Measurements from ENCODE around the gene CDC14A.

The CDC14A gene

DNA sequence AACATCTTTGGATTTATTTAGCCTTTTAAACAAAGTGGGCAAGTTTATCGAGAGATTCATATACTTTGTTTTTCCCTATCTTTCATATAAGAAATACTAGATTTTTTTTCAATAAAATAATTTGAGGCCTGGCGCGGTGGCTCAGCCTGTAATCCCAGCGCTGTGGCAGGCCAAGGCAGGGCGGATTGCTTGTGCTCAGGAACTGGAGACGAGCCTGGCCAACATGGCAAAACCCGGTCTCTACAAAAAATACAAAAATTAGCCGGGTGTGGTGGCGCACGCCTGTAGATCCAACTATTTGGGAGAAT lies 1.6 kb upstream of the CDC14A start:
- DNase-seq (ENCODE audit: low read depth) = peak; percentile 2
- H3K4me3 ChIP-seq (ENCODE audit: low read length) = peak overlapping the region; percentile 94

DNA sequence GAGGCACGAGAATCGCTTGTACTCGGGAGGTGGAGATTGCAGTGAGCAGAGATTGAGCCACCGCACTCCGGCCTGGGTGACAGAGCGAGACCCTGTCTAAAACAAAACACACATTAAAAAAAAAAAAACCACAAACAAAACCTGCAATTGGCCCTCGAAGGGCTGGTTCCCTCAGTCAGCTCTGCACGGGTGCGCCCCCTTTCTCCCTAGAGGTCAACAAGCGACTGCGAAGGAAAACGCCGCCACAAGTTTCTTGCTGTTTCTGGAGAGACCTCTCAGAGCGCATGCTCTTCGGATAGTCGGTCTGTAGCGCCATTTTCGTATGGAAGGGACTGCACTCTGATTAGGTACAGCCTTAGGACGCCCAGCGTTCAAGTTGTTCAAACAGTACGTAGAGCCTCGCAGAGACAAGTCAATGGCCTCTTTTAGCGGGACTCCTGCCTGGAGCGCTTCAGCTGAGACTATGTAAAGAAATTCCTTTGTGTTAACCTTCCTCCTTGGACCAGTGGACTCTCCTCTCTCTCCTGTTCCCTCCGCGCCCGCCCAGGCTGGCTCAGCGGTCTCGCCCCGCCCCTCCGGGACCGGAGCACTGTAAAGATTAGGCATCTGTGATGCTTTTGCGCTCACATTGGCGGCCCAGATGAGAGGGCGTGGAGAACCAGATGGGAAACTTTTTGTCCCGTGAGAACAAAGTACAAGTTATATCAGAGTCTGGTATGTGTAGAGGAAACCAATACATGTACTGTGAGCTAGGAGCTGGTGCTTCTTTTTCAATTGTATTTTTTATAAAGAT lies 1.0 kb upstream of the CDC14A start:
- H3K9me3 ChIP-seq (ENCODE audit: control insufficient read depth, low read length) = no peaks in the 10 kb centered on the region
- H3K9ac ChIP-seq (ENCODE audit: low read length) = peak overlapping the region; percentile 83
- H3K27me3 ChIP-seq (replicated peaks; ENCODE audit: control insufficient read depth, insufficient read depth, low read length) = no peaks in the 10 kb centered on the region
- H3K4me3 ChIP-seq (ENCODE audit: low read length) = peak overlapping the region; percentile 94
- peak; percentile 95 for DNase-seq (ENCODE audit: low read depth)
- no peaks in the 10 kb centered on the region for H3K36me3 ChIP-seq (ENCODE audit: control insufficient read depth, insufficient read depth, low read length, severe bottlenecking)
- H3K4me1 ChIP-seq (ENCODE audit: control insufficient read depth, insufficient read depth, low read length) = peaks cover 14% of the 10 kb centered on the region

More for the DNA sequence above, 1.6 kb upstream of the CDC14A start:
- H3K4me1 ChIP-seq (ENCODE audit: control insufficient read depth, insufficient read depth, low read length) = peaks cover 14% of the 10 kb centered on the region
- peak overlapping the region; percentile 83 for H3K9ac ChIP-seq (ENCODE audit: low read length)
- H3K27me3 ChIP-seq (replicated peaks; ENCODE audit: control insufficient read depth, insufficient read depth, low read length) = no peaks in the 10 kb centered on the region
- H3K36me3 ChIP-seq (ENCODE audit: control insufficient read depth, insufficient read depth, low read length, severe bottlenecking) = no peaks in the 10 kb centered on the region
- no peaks in the 10 kb centered on the region for H3K9me3 ChIP-seq (ENCODE audit: control insufficient read depth, low read length)

DNA sequence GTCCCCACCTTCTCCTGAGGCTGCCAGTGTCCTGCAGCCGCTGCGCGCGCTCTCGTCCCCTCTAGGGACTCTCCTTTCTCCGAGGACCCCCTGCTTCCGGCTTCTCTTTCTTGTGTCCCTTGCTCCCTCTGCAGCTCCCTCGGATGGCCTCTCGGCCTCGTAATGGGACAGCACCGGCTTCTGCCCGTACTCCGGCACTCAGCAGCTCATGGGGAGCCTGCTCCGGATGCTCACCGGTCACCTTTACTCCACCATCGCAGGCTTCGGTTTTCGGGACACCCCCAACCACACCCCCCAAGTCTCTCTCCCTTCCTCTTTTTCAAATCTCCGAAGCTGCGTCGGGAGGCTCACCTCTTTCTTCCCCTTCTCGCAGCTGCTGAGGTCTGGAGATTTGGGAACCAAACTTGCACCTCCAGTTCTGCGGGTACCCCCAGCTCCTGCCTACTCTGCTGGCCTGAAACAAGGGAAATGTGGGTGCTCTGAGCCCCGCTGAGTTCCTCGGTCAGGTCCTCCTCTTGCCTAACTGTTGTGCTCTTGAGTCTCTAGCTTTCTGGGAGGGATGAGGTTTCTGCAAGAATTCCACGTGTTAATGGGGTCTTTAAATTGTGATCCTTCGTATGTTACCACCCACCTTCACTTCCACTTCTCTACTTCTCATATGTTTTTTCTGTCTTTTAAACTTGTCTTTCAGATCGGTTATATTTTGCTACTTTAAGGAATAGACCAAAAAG lies 930 bp downstream of the CDC14A start:
- no peaks in the 10 kb centered on the region for H3K36me3 ChIP-seq (ENCODE audit: control insufficient read depth, insufficient read depth, low read length, severe bottlenecking)
- H3K4me3 ChIP-seq (ENCODE audit: low read length) = peak overlapping the region; percentile 94
- H3K4me1 ChIP-seq (ENCODE audit: control insufficient read depth, insufficient read depth, low read length) = peaks cover 11% of the 10 kb centered on the region
- DNase-seq (ENCODE audit: low read depth) = peak; percentile 61
- peak overlapping the region; percentile 85 for H3K9ac ChIP-seq (ENCODE audit: low read length)
- no peaks in the 10 kb centered on the region for H3K27me3 ChIP-seq (replicated peaks; ENCODE audit: control insufficient read depth, insufficient read depth, low read length)
- no peaks in the 10 kb centered on the region for H3K9me3 ChIP-seq (ENCODE audit: control insufficient read depth, low read length)

DNA sequence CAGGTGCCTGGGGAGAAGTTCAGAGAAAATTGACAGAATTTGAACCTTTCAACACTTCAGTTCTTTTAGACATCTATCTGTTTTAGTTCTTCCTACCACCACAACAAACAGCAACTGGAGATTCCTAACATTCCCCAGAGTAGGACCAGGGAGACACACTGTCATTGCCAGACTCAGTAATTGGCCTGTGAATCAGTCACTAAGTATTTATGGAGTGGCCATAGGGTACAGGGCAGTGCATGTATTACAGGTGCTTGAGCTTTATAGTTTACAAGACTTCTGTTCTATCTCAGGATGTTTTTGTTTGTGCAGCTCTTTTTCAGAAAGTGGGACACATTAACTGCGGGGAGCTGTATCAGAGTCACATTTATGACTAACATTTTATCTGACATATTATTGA lies 1.7 kb downstream of the CDC14A start:
- H3K4me1 ChIP-seq (ENCODE audit: control insufficient read depth, insufficient read depth, low read length) = peaks cover 11% of the 10 kb centered on the region
- H3K27me3 ChIP-seq (replicated peaks; ENCODE audit: control insufficient read depth, insufficient read depth, low read length) = no peaks in the 10 kb centered on the region
- H3K9me3 ChIP-seq (ENCODE audit: control insufficient read depth, low read length) = no peaks in the 10 kb centered on the region
- H3K36me3 ChIP-seq (ENCODE audit: control insufficient read depth, insufficient read depth, low read length, severe bottlenecking) = no peaks in the 10 kb centered on the region
- peak overlapping the region; percentile 94 for H3K4me3 ChIP-seq (ENCODE audit: low read length)
- H3K9ac ChIP-seq (ENCODE audit: low read length) = no peak overlapping the region
- peak; percentile 46 for DNase-seq (ENCODE audit: low read depth)

DNA sequence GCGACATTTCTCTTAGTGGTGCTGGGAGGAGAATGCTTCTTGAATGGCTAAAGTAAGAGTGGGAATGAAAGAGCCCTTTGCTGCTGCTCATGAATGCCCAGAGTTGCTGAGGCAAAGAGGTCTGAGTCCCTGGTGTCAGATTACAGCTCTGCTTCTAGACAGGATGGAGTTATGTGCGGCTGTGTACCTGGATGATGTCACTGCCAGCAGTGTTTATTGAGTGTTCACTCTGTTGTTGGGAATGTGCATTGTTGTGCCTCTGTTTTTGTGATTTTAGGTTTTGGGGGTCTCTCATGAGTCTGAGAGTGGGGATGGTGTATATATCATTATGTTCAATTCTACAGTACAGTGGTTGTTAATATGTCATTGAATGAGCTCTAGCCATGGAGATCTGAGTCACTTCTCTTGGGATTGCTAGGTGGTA lies 2.7 kb downstream of the CDC14A start:
- DNase-seq (ENCODE audit: low read depth) = peak; percentile 37
- H3K4me1 ChIP-seq (ENCODE audit: control insufficient read depth, insufficient read depth, low read length) = peaks cover 11% of the 10 kb centered on the region

DNA sequence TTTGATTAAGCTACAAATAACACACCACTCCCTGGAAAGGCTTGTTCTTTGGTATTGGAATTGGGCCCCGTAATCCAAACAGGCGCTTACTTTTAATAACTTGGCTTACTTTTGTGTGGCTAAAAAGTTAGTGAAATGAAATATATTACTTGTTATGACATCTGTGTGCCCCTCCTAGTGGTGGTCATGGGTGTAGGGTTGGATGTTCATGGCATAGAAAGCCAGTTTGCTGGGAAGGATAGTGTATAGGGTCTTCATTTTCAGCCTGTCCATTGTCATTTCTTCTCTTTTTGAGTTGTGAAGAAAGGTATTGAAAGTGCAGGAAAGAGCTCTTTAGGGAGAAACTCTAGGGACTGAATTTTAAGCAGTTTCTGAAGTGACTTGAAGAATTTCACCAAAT lies 5.9 kb downstream of the CDC14A start:
- Histone ChIP-seq H3K4me1 (ENCODE audit: control insufficient read depth, insufficient read depth, low read length) (peaks cover 19% of the 10 kb centered on the region), H3K4me3 (ENCODE audit: low read length) (no peak overlapping the region), H3K36me3 (ENCODE audit: control insufficient read depth, insufficient read depth, low read length, severe bottlenecking) (no peaks in the 10 kb centered on the region), H3K27me3 (replicated peaks; ENCODE audit: control insufficient read depth, insufficient read depth, low read length) (no peaks in the 10 kb centered on the region), H3K9ac (ENCODE audit: low read length) (no peak overlapping the region), H3K9me3 (ENCODE audit: control insufficient read depth, low read length) (no peaks in the 10 kb centered on the region)
- DNase-seq (ENCODE audit: low read depth) = peak; percentile 34

More for the DNA sequence above, 2.7 kb downstream of the CDC14A start:
- H3K9me3 ChIP-seq (ENCODE audit: control insufficient read depth, low read length) = no peaks in the 10 kb centered on the region
- no peaks in the 10 kb centered on the region for H3K36me3 ChIP-seq (ENCODE audit: control insufficient read depth, insufficient read depth, low read length, severe bottlenecking)
- no peak overlapping the region for H3K4me3 ChIP-seq (ENCODE audit: low read length)
- no peak overlapping the region for H3K9ac ChIP-seq (ENCODE audit: low read length)
- no peaks in the 10 kb centered on the region for H3K27me3 ChIP-seq (replicated peaks; ENCODE audit: control insufficient read depth, insufficient read depth, low read length)

DNA sequence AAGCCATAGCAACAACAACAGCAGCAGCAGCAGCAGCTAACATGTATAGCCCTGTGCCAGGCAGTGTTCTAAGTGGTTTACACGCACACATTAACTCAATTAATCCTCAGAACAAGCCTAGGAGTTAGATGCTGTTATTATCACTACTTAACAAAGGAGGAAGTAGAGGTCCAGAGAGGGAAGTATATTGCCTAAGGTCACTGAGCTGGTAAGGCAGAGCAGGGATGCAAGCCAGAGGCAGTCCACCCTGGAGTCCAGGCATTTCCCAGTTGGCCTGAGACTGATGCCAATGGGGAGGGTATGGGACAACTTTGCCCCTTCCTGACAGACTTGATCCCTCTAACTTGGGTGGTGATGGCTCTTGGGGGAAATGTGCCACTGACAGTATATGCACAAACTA lies 6.8 kb downstream of the CDC14A start:
- no peak for DNase-seq (ENCODE audit: low read depth)
- Histone ChIP-seq H3K4me1 (ENCODE audit: control insufficient read depth, insufficient read depth, low read length) (peaks cover 10% of the 10 kb centered on the region), H3K27me3 (replicated peaks; ENCODE audit: control insufficient read depth, insufficient read depth, low read length) (no peaks in the 10 kb centered on the region), H3K36me3 (ENCODE audit: control insufficient read depth, insufficient read depth, low read length, severe bottlenecking) (no peaks in the 10 kb centered on the region), H3K9ac (ENCODE audit: low read length) (no peak overlapping the region), H3K4me3 (ENCODE audit: low read length) (no peak overlapping the region), H3K9me3 (ENCODE audit: control insufficient read depth, low read length) (no peaks in the 10 kb centered on the region)

DNA sequence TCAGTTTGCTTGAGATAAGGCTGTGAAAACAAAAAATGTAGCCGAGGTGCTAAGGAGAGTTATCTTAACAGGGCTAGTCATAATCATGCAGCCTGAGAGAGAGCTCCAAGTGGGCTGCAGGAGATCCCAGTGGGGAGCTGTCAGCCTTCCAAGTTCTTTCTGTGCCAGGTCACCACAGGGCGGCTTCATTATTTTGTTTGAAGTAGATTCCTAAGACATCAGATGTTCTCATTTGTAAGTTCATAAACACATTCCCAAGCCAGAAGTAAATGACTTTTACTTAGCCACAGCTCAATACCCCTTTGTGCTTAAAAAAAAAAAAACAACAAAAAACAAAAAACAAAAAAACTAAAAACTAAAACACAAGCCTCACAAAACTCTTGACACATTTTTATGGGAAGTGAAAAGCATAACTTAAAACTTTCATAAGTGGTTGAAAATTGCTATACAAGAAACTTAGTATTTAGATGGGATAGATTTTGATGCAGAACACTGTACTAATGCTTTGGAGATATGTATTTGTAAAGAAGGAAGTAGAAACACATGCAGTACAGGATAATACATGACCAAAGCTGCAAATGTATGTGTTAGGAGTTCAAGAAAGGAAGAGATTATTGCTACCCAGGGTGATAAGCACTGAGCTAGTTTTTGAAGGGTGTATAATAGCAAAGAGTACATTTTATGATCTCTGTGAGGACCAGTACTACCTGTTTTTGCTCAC lies 8.6 kb downstream of the CDC14A start:
- H3K27me3 ChIP-seq (replicated peaks; ENCODE audit: control insufficient read depth, insufficient read depth, low read length) = no peaks in the 10 kb centered on the region
- DNase-seq (ENCODE audit: low read depth) = peak; percentile 36
- H3K9ac ChIP-seq (ENCODE audit: low read length) = no peak overlapping the region
- H3K9me3 ChIP-seq (ENCODE audit: control insufficient read depth, low read length) = no peaks in the 10 kb centered on the region
- H3K4me1 ChIP-seq (ENCODE audit: control insufficient read depth, insufficient read depth, low read length) = peaks cover 9% of the 10 kb centered on the region
- no peaks in the 10 kb centered on the region for H3K36me3 ChIP-seq (ENCODE audit: control insufficient read depth, insufficient read depth, low read length, severe bottlenecking)
- H3K4me3 ChIP-seq (ENCODE audit: low read length) = no peak overlapping the region

DNA sequence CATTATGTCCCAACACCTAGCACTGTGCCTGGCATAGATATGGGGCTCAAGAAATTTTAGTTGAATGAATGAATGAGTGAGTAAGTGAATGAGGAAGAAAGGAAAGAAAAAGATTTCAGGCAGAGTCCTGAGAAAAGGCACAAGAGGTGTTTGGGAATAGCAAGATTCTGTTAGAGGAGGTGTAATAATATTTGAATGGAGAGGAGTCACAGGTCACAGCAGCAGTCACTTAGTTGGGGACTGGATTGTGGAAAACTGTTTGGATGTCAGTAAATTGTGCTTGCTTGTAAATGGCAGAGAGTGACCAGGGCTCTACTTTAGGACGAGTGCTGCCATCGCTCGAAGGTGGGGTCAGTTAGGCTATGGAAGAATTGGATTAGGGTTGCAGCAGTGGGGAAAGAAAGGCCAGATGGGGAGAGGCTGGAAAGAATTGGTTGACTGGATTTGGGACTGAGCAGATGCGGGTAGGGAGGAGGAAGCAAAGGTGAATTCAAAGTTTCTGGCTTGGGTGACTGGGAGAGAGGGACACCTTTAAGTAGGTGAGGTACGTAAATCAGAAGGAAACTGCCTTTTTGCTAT lies 9.3 kb downstream of the CDC14A start:
- no peaks in the 10 kb centered on the region for H3K36me3 ChIP-seq (ENCODE audit: control insufficient read depth, insufficient read depth, low read length, severe bottlenecking)
- H3K9me3 ChIP-seq (ENCODE audit: control insufficient read depth, low read length) = no peaks in the 10 kb centered on the region
- no peaks in the 10 kb centered on the region for H3K27me3 ChIP-seq (replicated peaks; ENCODE audit: control insufficient read depth, insufficient read depth, low read length)
- DNase-seq (ENCODE audit: low read depth) = no peak
- no peak overlapping the region for H3K4me3 ChIP-seq (ENCODE audit: low read length)
- no peak overlapping the region for H3K9ac ChIP-seq (ENCODE audit: low read length)
- H3K4me1 ChIP-seq (ENCODE audit: control insufficient read depth, insufficient read depth, low read length) = peaks cover 9% of the 10 kb centered on the region

DNA sequence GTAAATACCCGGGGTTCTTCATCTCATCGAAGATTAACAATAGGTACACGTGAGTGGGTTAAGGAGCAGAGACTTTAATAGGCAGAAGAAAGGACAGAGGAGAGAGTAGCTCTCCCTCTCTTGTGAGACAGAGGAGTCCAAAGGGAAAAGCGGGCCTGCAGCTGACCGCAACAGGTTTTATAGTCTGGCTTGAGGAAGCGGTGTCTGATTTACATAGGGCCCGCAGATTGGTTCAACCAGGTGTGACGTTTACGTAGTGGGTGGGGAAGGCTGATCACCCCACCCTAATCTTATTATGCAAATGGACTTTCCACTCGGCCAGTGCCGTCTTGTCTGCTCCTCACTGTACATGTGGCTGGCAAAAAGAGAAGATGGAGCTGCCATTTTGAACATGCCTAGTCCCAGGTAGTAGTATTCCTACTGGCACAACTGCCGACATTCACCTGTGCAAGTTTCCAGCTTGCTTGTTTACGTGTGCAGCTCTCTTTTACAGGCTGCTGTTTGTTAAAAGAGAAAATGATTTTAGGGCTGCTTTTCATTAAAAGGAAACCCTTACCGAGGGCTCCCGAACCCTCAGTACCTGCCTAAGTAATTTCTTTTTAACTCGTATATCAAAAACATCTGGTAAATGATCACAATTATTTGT lies 10.6 kb downstream of the CDC14A start:
- Histone ChIP-seq H3K27me3 (replicated peaks; ENCODE audit: control insufficient read depth, insufficient read depth, low read length) (no peaks in the 10 kb centered on the region), H3K4me1 (ENCODE audit: control insufficient read depth, insufficient read depth, low read length) (peaks cover 9% of the 10 kb centered on the region)
- no peak for DNase-seq (ENCODE audit: low read depth)

More for the DNA sequence above, 10.6 kb downstream of the CDC14A start:
- no peaks in the 10 kb centered on the region for H3K9me3 ChIP-seq (ENCODE audit: control insufficient read depth, low read length)
- no peaks in the 10 kb centered on the region for H3K36me3 ChIP-seq (ENCODE audit: control insufficient read depth, insufficient read depth, low read length, severe bottlenecking)
- no peak overlapping the region for H3K4me3 ChIP-seq (ENCODE audit: low read length)
- H3K9ac ChIP-seq (ENCODE audit: low read length) = no peak overlapping the region
